ENCODE measurements around the gene PPP4R3B. TPM values are rescaled to one million over a fixed set of nuclear protein-coding genes. Genes with fewer than 3 reads are reported as not detected.

PPP4R3B gene
- total RNA-seq, 1 experiment from 2014 or later: 49.2 TPM

DNA sequence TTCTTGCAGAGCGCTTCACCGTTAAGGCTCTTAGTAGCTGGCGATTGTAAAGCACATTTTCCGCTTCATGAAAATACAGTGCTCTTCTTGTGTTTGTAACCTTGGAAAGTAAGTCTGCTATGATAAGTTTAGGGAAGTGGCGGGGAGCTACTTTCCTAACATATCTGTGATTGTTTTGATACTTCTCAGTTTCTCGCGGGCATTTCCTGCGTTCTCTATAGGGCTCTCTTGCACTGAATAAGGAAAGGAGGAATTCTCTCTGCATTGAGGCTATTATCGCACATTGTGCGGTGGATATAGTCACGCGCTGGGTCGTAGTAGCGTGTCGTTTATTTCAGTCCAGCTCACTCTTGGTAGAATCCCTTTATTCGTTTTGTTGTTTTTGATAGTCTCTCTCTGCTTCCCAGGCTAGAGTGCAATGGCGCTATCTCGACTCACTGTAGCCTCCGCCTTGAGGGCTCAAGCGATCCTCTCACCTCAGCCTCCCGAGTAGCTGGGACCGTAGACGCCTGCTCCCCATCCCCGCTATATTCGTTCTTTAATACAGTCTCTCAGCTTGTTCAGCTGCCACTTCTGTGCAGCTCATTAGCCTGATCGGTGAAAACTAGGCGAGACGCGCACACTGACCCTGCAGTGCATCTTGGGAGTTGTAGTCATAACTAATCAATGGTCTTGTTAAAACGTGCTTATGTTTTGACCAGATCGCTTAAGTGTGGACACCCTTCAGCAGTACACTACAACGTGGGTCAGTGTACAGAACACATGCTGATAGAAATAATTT lies 1.0 kb upstream of the PPP4R3B start:
- Mint-ChIP-seq H3K27ac (ENCODE audit: unreplicated experiment) (no peak overlapping the region), H3K36me3 (ENCODE audit: insufficient read depth, unreplicated experiment) (peaks cover 13% of the 10 kb centered on the region), H3K4me1 (ENCODE audit: low read depth, unreplicated experiment) (peaks cover 18% of the 10 kb centered on the region), H3K27me3 (ENCODE audit: unreplicated experiment) (no peaks in the 10 kb centered on the region), H3K9me3 (ENCODE audit: low read depth, unreplicated experiment) (no peaks in the 10 kb centered on the region), H3K4me3 (ENCODE audit: low read depth, unreplicated experiment) (no peak overlapping the region)
- CTCF ChIA-PET: interaction anchor here (1.3 kb wide), 1 partner anchor 36 kb away, joined by 3 read pairs; no protein-coding TSS in a partner anchor
- BruUV-seq (replicated peaks): TSS peak; percentile 73
- no peak for TF ChIP-seq CTCF (IDR thresholded peaks at IDR 0.05; ENCODE audit: unreplicated experiment)
- intact Hi-C loops (cut with micrococcal nuclease; ENCODE audit: unreplicated experiment): no loop called here
- DNase-seq: peak; percentile 47

- Mint-ChIP-seq H3K27ac (ENCODE audit: unreplicated experiment) (no peak overlapping the region), H3K36me3 (ENCODE audit: insufficient read depth, unreplicated experiment) (peaks cover 17% of the 10 kb centered on the region), H3K9me3 (ENCODE audit: low read depth, unreplicated experiment) (no peaks in the 10 kb centered on the region), H3K27me3 (ENCODE audit: unreplicated experiment) (no peaks in the 10 kb centered on the region), H3K4me3 (ENCODE audit: low read depth, unreplicated experiment) (no peak overlapping the region), H3K4me1 (ENCODE audit: low read depth, unreplicated experiment) (peaks cover 18% of the 10 kb centered on the region)
- intact Hi-C loops (cut with micrococcal nuclease; ENCODE audit: unreplicated experiment): no loop called here
- BruUV-seq (replicated peaks): no TSS peak
- DNase-seq: no peak
- no peak for TF ChIP-seq CTCF (IDR thresholded peaks at IDR 0.05; ENCODE audit: unreplicated experiment)
- CTCF ChIA-PET: interaction anchor here (1.3 kb wide), 1 partner anchor 37 kb away, joined by 3 read pairs; no protein-coding TSS in a partner anchor
Measured at GRCh38 chr2:55618025-55618274, 528 bp upstream of the PPP4R3B start.

DNA sequence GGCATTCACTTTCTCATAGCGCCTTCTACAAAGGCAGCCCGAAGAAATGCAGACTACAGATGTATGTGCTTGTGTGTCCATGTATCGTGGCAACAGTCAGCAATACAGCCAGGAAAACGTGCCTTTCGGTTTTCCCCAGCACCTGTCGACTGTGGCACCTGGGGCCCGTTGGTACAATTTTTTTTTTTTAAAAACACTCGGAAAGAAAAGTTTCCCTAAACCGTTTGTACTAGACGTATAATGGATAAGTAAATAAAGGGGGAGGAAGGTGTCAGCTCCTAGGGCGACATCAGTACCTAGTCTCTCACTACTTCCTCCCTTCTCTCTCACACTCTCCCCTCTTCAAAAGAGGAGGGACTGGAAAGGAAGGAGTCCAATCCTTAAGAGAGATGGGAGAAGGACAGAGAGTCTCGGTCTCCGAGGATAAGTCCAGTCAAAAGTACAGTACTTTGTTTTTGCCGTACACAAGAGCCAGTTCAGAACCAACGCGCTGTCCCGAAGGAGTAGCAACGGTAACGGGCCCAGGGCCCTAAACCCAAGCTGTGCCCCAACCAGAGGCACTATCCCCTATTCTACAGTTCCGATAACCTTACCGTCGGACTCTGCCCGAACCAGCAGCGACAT lies 759 bp downstream of the PPP4R3B start:
- Mint-ChIP-seq H3K9me3 (ENCODE audit: low read depth, unreplicated experiment) (no peaks in the 10 kb centered on the region), H3K27me3 (ENCODE audit: unreplicated experiment) (no peaks in the 10 kb centered on the region), H3K27ac (ENCODE audit: unreplicated experiment) (no peak overlapping the region), H3K4me3 (ENCODE audit: low read depth, unreplicated experiment) (no peak overlapping the region), H3K4me1 (ENCODE audit: low read depth, unreplicated experiment) (peaks cover 18% of the 10 kb centered on the region), H3K36me3 (ENCODE audit: insufficient read depth, unreplicated experiment) (peaks cover 19% of the 10 kb centered on the region)
- DNase-seq: peak; percentile 24
- intact Hi-C loops (cut with micrococcal nuclease; ENCODE audit: unreplicated experiment): no loop called here
- BruUV-seq (replicated peaks): no TSS peak
- TF ChIP-seq CTCF (IDR thresholded peaks at IDR 0.05; ENCODE audit: unreplicated experiment): no peak
- CTCF ChIA-PET: interaction anchor here (1.0 kb wide), 1 partner anchor 97 kb away, joined by 3 read pairs; the partner anchor contains the start of gene CFAP36

DNA sequence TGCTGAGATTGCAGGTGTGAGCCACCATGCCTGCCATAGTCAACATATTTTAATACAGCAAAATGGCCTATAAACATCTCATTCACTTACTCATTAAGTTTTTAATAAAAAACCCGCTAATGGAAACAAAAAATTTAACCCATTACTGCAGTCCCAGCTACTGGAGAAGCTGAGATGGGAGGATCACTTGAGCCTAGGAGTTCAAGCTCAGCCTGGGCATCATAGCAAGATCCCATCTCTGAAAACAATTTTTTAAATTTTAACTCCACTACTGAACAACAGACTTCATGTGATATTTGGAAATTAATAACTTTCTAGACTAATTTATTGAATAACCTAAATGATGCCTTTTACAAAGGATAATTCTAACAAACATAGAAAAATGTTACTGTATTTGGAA lies 5.4 kb downstream of the PPP4R3B start:
- H3K36me3 Mint-ChIP-seq (ENCODE audit: insufficient read depth, unreplicated experiment): peaks cover 19% of the 10 kb centered on the region
- H3K27me3 Mint-ChIP-seq (ENCODE audit: unreplicated experiment): no peaks in the 10 kb centered on the region
- no peak for DNase-seq
- no peak overlapping the region for H3K27ac Mint-ChIP-seq (ENCODE audit: unreplicated experiment)
- H3K4me1 Mint-ChIP-seq (ENCODE audit: low read depth, unreplicated experiment): peaks cover 19% of the 10 kb centered on the region
- TF ChIP-seq CTCF (IDR thresholded peaks at IDR 0.05; ENCODE audit: unreplicated experiment): no peak
- no peaks in the 10 kb centered on the region for H3K9me3 Mint-ChIP-seq (ENCODE audit: low read depth, unreplicated experiment)
- intact Hi-C loops (cut with micrococcal nuclease; ENCODE audit: unreplicated experiment): no loop called here
- no TSS peak for BruUV-seq (replicated peaks)
- H3K4me3 Mint-ChIP-seq (ENCODE audit: low read depth, unreplicated experiment): no peak overlapping the region
- CTCF ChIA-PET: no interaction called here
